ELF-1 (cell line): ENCODE measurements around the gene SLAMF9.

Experiments used
- DNase-seq: peaks from one replicate; pipeline ENCODE4 v3.0.0-alpha.2; 2016; ENCODE audit warnings: low read depth, low spot score

The SLAMF9 gene

GRCh38 chr1:159953536-159954515 is at the start of gene SLAMF9:
Gene SLAMF9, minus strand, starts transcription at chr1:159954237. Its CDS starts 100 bp downstream, at chr1:159954137.
- DNase-seq: no peak

GRCh38 chr1:160001440-160001839 is 47.4 kb upstream of the SLAMF9 start:
- DNase-seq: no peak

GRCh38 chr1:159999204-159999603 is 45.2 kb upstream of the SLAMF9 start:
- no peak for DNase-seq

- no peak for DNase-seq
Measured at GRCh38 chr1:159996653-159997052, 42.6 kb upstream of the SLAMF9 start.

GRCh38 chr1:159994896-159995295 is 40.9 kb upstream of the SLAMF9 start:
- DNase-seq: no peak

GRCh38 chr1:159993911-159994310 is 39.9 kb upstream of the SLAMF9 start:
- no peak for DNase-seq

- DNase-seq: no peak
Measured at GRCh38 chr1:159992161-159992560, 38.1 kb upstream of the SLAMF9 start.

- DNase-seq: no peak
Measured at GRCh38 chr1:159991513-159991912, 37.5 kb upstream of the SLAMF9 start.

GRCh38 chr1:159990005-159990404 is 36.0 kb upstream of the SLAMF9 start:
- DNase-seq: peak; percentile 0

- DNase-seq: peak; percentile 0
Measured at GRCh38 chr1:159989581-159989980, 35.5 kb upstream of the SLAMF9 start.

GRCh38 chr1:159988006-159988405 is 34.0 kb upstream of the SLAMF9 start:
- no peak for DNase-seq

GRCh38 chr1:159987186-159987585 is 33.1 kb upstream of the SLAMF9 start:
- no peak for DNase-seq

GRCh38 chr1:159986531-159986930 is 32.5 kb upstream of the SLAMF9 start:
- DNase-seq: no peak

GRCh38 chr1:159986093-159986492 is 32.1 kb upstream of the SLAMF9 start:
- no peak for DNase-seq

- DNase-seq: no peak
Measured at GRCh38 chr1:159985473-159985872, 31.4 kb upstream of the SLAMF9 start.

- no peak for DNase-seq
Measured at GRCh38 chr1:159983681-159984080, 29.6 kb upstream of the SLAMF9 start.

GRCh38 chr1:159982280-159982679 is 28.2 kb upstream of the SLAMF9 start:
- DNase-seq: no peak

- no peak for DNase-seq
Measured at GRCh38 chr1:159981351-159982055, 27.5 kb upstream of the SLAMF9 start.

GRCh38 chr1:159980786-159981185 is 26.7 kb upstream of the SLAMF9 start:
- DNase-seq: no peak

GRCh38 chr1:159980076-159980475 is 26.0 kb upstream of the SLAMF9 start:
- DNase-seq: no peak

- DNase-seq: no peak
Measured at GRCh38 chr1:159979257-159979656, 25.2 kb upstream of the SLAMF9 start.

- DNase-seq: no peak
Measured at GRCh38 chr1:159978107-159978398, 24.0 kb upstream of the SLAMF9 start.
